NCI-H1105 (cell line): ENCODE data around the gene RAB1B.
"Not testable (repeated sequence)": the region's sequence is repeated elsewhere in the genome, so short reads cannot be mapped to it uniquely, and the experiment has no call there.

ENCODE experiments used
- DNase-seq: peaks from one replicate; lab custom pipeline; 2025; lab: John Stamatoyannopoulos, UW

The RAB1B gene

DNA sequence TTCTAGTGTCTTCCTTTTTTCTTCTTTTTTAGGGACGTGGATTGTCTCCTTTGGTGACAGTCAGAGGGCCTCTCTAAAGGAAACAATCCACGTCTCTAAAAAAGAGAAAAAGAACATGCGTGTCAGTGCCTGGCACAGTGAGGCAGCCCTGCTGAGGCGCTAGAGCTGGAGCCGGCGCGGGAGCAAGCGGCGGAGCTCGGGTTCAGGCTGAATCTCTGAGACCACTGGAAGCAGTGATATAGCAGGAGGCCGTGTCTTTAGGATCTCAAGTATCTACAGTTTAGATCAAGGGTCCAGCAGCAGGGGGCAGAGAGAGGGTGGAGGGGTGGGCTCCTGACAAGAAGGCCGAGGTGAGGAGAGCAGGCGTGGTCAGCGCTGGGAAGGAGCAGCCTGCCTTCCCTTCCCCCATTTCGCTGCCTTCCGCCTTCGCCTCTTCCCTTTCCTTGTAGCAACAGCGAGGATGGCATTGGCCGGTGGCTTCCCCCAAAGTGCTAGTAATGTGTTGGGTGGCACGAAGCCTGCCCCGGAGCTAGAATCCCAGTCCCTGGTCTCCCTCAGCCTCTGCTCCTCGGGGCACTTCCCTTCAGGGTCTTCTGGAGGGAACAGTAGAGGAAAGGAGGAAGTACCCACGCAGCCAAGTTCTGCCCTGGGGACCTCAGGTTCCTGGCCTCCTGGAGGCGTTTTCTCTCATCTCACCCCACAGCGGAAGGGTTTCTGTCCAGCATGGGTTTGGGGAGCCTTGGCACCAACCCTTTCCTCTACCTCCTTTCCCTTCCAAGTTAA is 28.2 kb upstream of the RAB1B start:
- no peak for DNase-seq

DNA sequence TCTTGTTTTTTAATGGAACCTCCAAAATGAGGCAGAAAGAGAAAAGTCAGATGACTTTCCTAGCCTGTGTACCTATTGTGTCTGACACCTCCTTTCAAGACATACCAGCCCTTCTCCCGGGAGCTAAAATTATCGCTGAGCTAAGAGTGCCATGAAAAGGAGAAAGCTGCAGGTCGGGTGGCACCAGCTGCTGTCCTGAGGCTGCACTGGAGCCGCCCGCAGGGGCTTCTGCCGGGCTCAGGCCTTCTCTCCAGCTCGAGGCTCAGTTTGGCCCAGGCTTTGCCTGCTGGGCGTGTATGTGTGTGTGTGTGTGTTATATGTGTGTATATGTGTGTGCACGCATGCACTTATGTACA is 27.7 kb upstream of the RAB1B start:
- DNase-seq = no peak

DNA sequence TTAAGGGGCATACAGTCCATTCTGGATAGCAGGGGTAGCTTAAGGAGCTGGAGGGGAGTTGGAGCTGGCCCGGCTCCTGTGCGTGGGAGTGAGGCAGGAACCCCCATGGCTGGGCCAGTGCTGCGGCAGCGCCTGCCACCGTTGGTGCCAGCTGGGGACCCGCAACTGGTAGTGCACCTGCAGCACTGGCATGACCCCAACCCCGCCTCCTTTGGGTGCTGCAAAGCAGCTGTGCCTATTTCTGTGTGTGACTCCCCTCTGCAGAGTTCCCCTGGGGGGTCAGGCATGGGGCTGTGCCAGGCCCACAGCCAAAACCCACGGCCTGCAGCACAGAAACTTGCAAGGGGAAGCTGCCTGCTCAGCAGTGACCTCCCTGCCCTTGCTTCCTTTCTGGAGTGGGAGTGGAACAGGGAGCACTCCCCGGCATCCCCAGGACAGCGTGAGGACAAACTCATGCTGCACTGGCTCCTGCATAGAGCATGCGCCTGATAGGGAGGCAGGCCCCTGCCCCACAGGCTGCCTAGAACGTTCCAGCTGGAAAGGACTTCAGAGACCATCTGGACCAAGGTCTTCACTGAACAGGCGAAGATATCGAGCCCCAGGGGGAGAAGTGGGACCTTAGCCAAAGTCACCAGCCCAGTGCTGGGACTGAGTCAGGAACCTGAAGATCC is 26.2 kb upstream of the RAB1B start:
- DNase-seq = no peak

DNA sequence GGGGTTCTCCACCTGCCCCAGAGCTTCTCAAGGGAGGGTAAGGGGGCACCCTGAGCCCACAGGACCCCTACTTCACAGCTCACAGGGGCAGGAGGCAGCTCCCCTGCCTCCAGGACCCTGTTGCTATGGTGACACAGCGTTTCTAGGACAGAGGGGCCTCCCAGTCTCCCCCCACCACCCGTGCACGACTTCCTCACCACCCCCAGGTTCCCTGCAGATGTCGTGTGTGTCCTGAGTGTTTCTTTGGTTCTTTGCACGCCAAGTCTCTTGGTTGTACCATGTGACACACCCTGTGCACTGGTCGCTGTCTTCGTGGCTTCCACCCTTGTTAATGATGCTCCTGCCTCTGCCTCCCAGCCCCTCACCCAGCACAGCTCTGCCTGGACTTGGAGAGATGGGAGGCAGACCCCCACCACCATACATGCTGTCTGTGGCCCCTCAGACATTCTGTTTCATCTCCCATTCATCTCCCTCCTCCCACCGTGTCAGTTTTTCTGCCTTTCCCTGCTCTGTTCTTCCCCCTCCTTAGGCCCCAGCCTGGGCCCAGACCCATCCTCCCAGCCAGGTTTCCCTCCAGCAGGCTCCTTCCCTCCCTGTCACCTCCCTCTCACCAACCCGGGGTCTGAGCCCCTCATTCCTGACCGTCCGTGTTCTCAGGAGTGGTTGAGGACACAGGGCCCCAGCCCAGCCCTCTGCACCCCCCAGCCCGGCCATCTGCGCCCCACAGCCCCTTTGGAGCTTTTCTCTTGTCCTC is 24.5 kb upstream of the RAB1B start:
- DNase-seq = no peak

DNA sequence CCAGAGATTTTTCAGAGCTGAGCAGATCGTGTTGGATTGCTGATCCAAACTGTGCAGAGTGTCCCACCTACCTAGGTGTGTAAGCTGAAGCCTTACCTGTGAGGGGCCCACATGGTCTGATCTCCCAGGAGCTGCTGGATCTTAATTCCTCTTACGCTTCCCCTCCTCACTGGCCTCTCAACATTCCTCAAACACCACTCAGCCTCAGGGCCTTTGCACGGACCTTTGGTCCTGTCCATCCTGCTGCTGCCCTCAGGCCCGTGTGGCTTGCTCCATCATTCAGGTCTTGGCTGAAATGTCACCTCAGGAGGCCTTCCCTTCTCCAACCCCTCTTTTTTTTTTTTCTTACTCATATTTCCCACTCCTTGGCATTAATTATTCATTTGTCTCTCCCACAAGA is 21.1 kb upstream of the RAB1B start:
- DNase-seq = no peak

DNA sequence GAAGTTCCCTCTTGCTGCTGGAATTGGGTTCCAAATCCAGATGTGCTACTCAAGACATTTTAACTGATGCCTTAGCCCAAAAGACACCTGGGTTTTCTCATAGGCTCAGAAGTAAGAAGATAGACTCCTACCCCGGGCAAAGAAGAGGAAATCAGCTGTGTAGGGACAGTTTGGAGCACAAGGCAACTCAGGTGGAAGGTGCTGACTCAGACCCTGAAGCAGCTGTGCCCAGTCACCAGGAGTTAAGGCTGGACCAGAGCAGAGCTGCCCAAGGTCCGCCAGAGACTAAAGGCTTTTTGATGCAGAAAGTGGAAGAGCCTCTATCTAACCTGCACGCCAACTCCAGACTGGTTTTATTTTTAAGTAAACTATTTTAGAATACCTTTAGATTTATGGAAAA is 20.6 kb upstream of the RAB1B start:
- no peak for DNase-seq

DNA sequence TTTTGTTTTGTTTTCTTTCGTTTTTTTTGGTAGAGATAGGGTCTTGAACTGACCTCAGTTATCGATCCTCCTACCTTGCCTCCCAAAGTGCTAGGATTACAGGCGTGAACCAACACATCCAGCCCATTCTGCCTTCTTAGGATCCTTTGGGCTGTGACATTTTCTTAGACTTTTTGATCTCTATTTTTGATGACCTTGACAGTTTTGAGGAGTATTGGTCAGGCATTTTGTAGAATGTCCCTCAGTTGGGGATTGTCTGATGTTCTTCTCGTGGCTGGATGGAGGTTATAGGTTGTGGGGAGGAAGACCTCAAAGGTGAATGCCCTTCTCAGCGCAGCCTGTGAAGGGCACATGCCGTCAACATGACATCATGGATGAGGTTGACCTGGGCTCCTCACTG is 19.5 kb upstream of the RAB1B start:
- no peak for DNase-seq

DNA sequence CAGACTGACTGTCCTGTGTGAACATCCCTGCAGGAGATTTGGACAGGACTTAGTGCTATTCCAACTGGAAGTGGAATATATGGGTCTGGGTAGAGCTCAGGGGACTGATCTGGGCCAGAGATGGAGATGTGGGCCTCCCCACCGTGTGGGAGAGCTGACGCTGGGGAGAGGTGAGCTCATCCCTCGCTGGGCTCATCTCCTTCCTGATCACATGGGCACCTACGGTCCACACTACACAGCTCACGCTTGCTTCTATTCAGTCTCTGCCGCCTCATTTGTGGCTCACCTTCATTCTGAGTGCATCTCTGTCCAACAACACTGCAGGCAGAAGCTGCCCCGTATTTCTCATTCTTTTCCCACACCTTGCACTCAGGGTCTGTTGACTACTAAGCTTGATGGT is 16.6 kb upstream of the RAB1B start:
- no peak for DNase-seq

DNA sequence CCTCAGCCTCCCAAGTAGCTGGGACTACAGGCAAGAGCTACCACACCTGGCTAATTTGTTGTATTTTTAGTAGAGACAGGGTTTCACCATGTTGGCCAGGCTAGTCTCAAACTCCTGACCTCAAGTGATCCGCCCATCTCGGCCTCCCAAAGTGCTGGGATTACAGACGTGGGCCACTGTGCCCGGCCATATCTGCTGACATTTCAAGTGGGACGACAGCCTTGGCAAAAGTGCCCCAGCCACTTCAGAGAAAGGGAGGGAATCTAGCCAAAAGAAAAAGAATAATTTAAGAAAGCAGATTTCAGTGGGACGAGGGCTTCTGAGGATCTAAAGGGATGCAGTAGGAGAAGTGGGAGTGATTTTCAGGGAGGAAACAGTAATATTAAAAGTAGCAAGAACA is 15.4 kb upstream of the RAB1B start:
- not testable (repeated sequence) for DNase-seq

DNA sequence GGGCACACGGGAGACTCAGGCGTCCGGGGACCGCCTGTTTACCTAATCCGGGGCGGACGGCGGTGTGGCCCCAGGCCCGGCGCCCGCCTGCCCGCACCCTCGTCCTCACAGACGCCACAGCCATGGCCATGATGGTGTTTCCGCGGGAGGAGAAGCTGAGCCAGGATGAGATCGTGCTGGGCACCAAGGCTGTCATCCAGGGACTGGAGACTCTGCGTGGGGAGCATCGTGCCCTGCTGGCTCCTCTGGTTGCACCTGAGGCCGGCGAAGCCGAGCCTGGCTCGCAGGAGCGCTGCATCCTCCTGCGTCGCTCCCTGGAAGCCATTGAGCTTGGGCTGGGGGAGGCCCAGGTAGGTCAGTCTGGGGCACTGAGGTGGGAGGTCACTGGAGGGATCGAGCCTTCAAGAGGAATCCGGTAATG is 10.0 kb upstream of the RAB1B start:
- DNase-seq = no peak

DNA sequence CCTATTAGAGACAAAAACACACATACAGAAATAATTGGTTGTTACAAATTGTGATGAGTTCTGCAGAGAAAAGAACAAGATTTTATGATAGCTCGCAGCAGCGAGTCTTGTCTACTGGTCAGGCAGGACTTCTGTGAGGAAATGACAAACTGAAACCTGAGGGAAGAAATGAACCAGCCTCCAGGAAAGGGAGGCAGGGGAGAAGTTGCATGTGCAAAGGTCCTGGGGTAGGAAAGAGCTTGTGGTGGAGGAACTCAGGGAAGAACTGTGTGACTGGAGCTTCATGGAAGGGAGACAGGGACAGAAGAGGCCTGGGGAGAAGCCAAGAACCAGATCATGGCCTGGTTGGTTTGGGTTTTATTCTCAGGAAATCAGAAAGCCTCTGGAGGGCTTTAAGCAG is 9.2 kb upstream of the RAB1B start:
- no peak for DNase-seq

DNA sequence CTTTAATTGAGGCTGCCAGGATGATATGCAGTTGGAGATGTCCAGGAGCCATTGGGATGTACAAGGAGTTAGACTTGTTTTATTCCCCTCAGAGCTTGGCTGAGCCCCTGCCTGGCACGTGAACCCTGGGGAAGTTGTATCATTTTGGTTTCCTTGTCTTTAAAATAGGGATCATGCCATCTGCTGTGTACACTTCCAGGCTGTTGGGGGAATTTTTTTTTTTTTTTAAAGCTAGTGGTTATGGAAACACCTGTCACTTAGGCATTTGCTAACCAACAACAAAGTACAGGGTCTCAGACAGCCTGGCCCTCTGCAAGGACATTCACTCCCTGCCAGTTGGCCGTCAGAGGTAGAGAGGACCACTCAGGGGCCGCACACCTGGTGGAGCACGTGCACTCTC is 8.5 kb upstream of the RAB1B start:
- DNase-seq = no peak

DNA sequence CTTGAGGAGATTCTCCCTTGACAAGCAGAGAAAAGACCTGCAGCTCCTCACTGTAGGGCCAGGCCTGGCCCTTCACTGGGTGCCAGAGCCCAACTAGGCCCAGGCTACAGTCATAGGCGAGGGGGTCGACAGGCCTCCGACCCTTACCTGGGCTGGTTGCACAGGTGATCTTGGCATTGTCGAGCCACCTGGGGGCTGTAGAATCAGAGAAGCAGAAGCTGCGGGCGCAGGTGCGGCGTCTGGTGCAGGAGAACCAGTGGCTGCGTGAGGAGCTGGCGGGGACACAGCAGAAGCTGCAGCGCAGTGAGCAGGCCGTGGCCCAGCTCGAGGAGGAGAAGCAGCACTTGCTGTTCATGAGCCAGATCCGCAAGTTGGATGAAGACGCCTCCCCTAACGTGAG is 6.9 kb upstream of the RAB1B start:
- DNase-seq = no peak

DNA sequence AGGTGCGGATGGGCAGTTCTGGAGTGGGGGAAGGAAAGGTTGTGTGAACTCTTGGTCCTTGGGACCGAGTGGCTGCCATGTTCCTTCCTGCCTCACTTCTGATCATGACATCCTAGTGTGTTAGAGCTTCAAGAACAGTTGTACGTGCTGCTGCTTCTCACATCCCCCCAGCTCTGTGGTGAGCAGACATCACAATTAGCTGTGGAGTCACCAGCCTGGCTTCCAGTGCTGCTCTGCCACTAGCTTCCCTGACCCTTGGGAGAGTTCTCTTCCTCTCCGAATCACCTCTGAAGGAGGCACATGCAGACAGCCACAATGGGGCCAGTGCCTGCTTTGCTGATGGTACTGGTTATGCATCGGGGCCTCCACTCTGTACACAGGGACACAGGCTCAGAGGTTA is 6.2 kb upstream of the RAB1B start:
- no peak for DNase-seq

DNA sequence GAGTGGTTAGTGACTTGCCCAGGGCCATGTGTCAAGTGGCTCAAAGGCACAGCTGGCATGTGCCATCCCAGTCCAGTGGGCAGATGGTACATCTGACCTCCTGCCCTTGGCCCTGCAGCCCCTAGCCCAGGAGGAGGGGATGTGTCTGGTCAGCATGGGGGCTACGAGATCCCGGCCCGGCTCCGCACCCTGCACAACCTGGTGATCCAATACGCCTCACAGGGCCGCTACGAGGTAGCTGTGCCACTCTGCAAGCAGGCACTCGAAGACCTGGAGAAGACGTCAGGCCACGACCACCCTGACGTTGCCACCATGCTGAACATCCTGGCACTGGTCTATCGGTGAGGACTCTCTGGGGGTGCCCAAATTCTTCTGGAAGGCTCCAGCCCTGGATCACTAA is 5.7 kb upstream of the RAB1B start:
- DNase-seq = no peak

DNA sequence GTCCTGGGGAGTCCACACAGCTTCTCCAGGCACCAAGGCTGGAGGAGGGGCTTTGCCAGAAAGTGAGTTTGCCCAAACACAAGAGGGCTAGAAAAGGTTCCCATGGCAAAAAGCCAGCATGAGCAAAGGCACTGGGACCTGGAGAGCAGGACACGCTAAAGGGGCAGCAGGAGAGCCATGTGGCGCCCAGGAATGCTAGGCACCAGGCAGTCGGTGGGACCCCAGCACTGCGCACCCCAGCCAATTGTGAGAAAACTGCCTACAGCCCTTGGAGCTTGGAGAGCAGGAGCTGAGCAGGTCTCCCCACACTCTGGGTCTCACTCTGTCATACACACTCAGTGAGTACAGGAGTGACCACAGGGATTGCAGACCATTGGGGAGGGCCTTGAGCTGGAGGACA is 5.2 kb upstream of the RAB1B start:
- no peak for DNase-seq

DNA sequence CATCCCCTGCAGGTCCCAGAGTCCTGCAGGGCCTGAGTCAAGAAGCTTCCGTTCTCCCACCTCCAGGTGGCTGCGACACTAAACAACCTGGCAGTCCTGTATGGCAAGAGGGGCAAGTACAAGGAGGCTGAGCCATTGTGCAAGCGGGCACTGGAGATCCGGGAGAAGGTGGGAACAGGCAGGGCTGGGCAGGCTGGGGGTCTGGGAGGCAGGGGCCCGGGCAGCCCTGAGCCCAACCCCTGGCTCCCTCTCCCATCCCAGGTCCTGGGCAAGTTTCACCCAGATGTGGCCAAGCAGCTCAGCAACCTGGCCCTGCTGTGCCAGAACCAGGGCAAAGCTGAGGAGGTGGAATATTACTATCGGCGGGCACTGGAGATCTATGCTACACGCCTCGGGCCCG is 4.7 kb upstream of the RAB1B start:
- no peak for DNase-seq

DNA sequence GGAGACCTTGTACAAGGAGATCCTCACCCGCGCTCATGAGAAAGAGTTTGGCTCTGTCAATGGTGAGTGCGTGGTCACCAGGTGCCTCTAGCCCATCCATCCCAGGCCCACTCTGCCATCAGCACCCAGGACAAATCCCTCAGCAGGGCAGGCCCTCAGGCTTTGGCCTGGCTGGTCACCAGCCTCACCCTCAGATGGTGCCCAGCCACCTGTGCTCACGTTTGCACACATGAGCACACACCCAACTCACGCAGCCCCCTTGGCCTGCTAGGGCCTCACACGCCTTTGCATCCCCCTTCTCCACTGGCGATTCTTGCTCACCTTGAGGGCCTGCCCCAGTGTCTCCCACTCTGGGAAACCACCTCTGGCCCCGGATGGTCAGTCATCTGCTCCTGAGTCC is 4.1 kb upstream of the RAB1B start:
- no peak for DNase-seq

DNA sequence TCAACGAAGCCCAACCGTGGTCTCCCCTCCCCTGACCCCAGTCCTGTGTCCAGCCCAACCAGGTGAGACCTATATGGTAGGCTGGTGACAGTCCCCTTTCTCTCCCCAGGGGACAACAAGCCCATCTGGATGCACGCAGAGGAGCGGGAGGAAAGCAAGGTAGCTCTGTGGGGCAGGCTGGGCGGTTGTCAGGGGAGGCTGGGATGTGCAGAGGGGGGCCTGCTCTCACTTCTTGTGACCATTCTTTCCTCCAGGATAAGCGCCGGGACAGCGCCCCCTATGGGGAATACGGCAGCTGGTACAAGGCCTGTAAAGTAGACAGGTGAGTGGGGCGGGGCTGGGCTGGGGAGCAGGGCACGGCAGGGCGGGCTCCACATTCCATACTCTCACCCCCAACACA is 3.5 kb upstream of the RAB1B start:
- DNase-seq = no peak

DNA sequence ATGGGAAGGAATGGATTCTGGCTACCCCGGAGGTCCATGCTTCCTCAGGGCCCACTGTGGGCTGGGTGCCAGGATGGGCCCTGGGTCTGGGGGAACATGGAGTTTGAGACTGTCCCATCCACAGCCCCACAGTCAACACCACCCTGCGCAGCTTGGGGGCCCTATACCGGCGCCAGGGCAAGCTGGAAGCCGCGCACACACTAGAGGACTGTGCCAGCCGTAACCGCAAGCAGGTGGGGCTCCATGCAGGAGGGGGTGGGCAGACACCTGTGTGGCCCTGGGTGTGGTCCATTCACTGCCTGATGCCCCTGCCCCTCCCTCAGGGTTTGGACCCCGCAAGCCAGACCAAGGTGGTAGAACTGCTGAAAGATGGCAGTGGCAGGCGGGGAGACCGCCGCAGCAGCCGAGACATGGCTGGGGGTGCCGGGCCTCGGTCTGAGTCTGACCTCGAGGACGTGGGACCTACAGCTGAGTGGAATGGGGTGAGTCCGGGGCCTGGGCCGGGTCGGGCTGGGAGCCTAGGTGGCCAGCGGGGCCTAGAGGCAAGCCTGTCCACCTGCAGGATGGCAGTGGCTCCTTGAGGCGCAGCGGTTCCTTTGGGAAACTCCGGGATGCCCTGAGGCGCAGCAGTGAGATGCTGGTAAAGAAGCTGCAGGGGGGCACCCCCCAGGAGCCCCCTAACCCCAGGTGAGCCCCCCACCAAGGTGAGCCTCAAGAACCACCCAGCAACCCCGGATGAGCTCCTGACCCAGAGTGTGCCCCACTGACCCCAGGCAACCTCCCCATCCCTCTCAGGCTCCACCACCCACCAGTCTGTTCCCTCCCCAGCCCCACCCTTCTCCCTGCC is 2.7 kb upstream of the RAB1B start:
- no peak for DNase-seq

DNA sequence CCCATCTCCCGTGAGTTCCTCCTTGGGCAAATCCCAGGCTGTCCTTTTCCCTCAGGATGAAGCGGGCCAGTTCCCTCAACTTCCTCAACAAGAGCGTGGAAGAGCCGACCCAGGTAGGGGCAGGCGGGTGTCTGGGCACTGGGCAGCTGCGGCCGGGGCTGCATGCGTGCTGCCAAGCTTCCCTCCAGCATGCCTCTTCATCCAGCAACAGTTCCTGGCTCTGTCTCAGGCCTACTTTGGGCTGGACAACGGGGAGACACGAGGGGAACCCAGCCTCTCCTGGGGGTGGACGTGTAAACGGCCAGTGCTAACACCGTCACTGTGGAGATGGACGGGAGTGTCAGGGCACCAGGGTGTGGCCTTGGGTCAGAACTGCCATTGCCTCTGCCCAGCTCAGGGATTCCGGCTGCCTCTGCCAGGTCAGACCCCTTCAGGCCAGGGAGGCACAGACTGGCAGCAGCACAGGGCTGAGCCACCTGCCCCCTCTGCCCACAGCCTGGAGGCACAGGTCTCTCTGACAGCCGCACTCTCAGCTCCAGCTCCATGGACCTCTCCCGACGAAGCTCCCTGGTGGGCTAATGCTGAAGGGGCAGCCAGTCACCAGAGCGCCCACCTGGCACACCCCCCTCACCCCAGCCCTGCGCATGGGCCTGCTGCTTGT is 1.9 kb upstream of the RAB1B start:
- DNase-seq = no peak

DNA sequence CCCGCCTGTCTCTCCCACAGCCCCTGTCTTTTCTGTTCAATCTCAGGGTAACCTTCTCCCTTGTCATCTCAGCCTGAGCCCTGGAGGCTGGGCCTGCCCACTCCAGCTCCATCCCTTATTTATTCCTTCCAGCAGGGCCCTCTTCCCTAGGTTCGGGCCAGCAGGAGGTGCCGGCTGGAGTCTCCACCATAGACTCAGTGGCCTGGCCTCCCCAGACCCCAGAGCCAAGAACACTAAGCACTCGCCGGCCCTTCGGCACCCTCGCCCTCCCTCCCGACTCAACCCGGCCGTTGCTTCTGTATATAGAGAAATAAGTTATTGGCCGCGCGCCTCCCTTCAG is 1.4 kb upstream of the RAB1B start:
- DNase-seq = no peak
